ENCODE measurements around the gene JARID2. TPM values are rescaled to one million over a fixed set of nuclear protein-coding genes. Genes with fewer than 3 reads are reported as not detected.

Gene JARID2
- polyA plus RNA-seq, 1 donor from 2014 or later: 25.5 TPM

- no peaks in the 10 kb centered on the region for H3K9me3 ChIP-seq (ENCODE audit: low read length)
- no peaks in the 10 kb centered on the region for H4K20me1 ChIP-seq (ENCODE audit: insufficient read depth)
- H3K9me2 ChIP-seq (ENCODE audit: insufficient read depth, low read length): no peaks in the 10 kb centered on the region
- H3K4me2 ChIP-seq (ENCODE audit: low read length): no peak overlapping the region
- H3K27me3 ChIP-seq (ENCODE audit: insufficient read depth, low read depth, low read length): no peaks in the 10 kb centered on the region
- no peaks in the 10 kb centered on the region for H3F3A ChIP-seq (ENCODE audit: insufficient read depth, low read length, poor library complexity, severe bottlenecking)
- H3K4me3 ChIP-seq (ENCODE audit: low read length): no peak overlapping the region
- no peaks in the 10 kb centered on the region for H3K36me3 ChIP-seq (ENCODE audit: insufficient read depth, low read length)
- no peaks in the 10 kb centered on the region for H3K79me2 ChIP-seq (replicated peaks; ENCODE audit: insufficient read depth, low read length)
- H2AFZ ChIP-seq (ENCODE audit: low read depth, low read length): no peak overlapping the region
- TF ChIP-seq SMC3 (conservative IDR thresholded peaks at IDR 0.05; ENCODE audit: poor library complexity) (no peak), EP300 (conservative IDR thresholded peaks at IDR 0.05; ENCODE audit: poor library complexity, severe bottlenecking) (no peak), RAD21 (conservative IDR thresholded peaks at IDR 0.05) (no peak), POLR2AphosphoS5 (IDR thresholded peaks at IDR 0.05) (no peak), REST (IDR thresholded peaks at IDR 0.05; ENCODE audit: borderline replicate concordance) (no peak), CTCF (IDR thresholded peaks at IDR 0.05; ENCODE audit: poor library complexity, severe bottlenecking) (no peak), MXI1 (conservative IDR thresholded peaks at IDR 0.05; ENCODE audit: poor library complexity, severe bottlenecking) (no peak), EZH2 (IDR thresholded peaks at IDR 0.05; ENCODE audit: borderline replicate concordance, insufficient read depth, low read length, poor library complexity, severe bottlenecking) (no peak), TAF1 (IDR thresholded peaks at IDR 0.05; ENCODE audit: low read depth) (no peak)
- H3K27ac ChIP-seq (ENCODE audit: low read length): no peak overlapping the region
- H3K9ac ChIP-seq (ENCODE audit: low read length): no peak overlapping the region
Measured at GRCh38 chr6:15499591-15499990, 253.7 kb downstream of the JARID2 start.

GRCh38 chr6:15500078-15500740 is 254.3 kb downstream of the JARID2 start:
- H2AFZ ChIP-seq (ENCODE audit: low read depth, low read length): no peak overlapping the region
- no peaks in the 10 kb centered on the region for H3F3A ChIP-seq (ENCODE audit: insufficient read depth, low read length, poor library complexity, severe bottlenecking)
- no peaks in the 10 kb centered on the region for H3K9me3 ChIP-seq (ENCODE audit: low read length)
- TF ChIP-seq RAD21 (conservative IDR thresholded peaks at IDR 0.05) (no peak), EP300 (conservative IDR thresholded peaks at IDR 0.05; ENCODE audit: poor library complexity, severe bottlenecking) (no peak), MXI1 (conservative IDR thresholded peaks at IDR 0.05; ENCODE audit: poor library complexity, severe bottlenecking) (no peak), CTCF (IDR thresholded peaks at IDR 0.05; ENCODE audit: poor library complexity, severe bottlenecking) (no peak), SMC3 (conservative IDR thresholded peaks at IDR 0.05; ENCODE audit: poor library complexity) (no peak), POLR2AphosphoS5 (IDR thresholded peaks at IDR 0.05) (no peak)
- H3K79me2 ChIP-seq (replicated peaks; ENCODE audit: insufficient read depth, low read length): no peaks in the 10 kb centered on the region
- no peaks in the 10 kb centered on the region for H3K36me3 ChIP-seq (ENCODE audit: insufficient read depth, low read length)
- no peaks in the 10 kb centered on the region for H3K9me2 ChIP-seq (ENCODE audit: insufficient read depth, low read length)
- H3K4me3 ChIP-seq (ENCODE audit: low read length): no peak overlapping the region
- H3K9ac ChIP-seq (ENCODE audit: low read length): no peak overlapping the region
- no peak overlapping the region for H3K4me2 ChIP-seq (ENCODE audit: low read length)
- no peaks in the 10 kb centered on the region for H3K27me3 ChIP-seq (ENCODE audit: insufficient read depth, low read depth, low read length)
- H3K27ac ChIP-seq (ENCODE audit: low read length): no peak overlapping the region
- no peaks in the 10 kb centered on the region for H4K20me1 ChIP-seq (ENCODE audit: insufficient read depth)
